GM13976 (cell line): Measurements from ENCODE around the gene GJA10.

Experiments
- DNase-seq: peaks from one replicate; pipeline ENCODE4 v3.0.0; 2012; ENCODE audit warnings: low spot score
- CTCF ChIP-seq: IDR thresholded peaks from 2 replicates; pipeline ENCODE4 v1.5.1; 2012; ENCODE audit warnings: borderline replicate concordance, mild to moderate bottlenecking; ENCODE audit not compliant: insufficient read depth; ENCODE audit errors: extremely low read depth, missing control alignments, control extremely low read depth
- in situ Hi-C: fragments of 300-500 bp; cut with MboI; formaldehyde crosslinking; loops from one replicate; pipeline ENCODE4 v1.12.0; 2022; ENCODE audit warnings: low sequenced_read_pairs, mixed read lengths, inconsistent platforms; ENCODE audit not compliant: unreplicated experiment

GJA10 gene

GRCh38 chr6:89927791-89928550, 33.7 kb downstream of the GJA10 start:
- no peak for DNase-seq
- no peak for TF ChIP-seq CTCF
- in situ Hi-C loops = no loop called here

GRCh38 chr6:89928604-89929003, 34.3 kb downstream of the GJA10 start:
- in situ Hi-C loops = no loop called here
- DNase-seq = no peak
- TF ChIP-seq CTCF = no peak

GRCh38 chr6:89930789-89931188, 36.5 kb downstream of the GJA10 start:
- DNase-seq = no peak
- no peak for TF ChIP-seq CTCF
- in situ Hi-C loops = no loop called here

GRCh38 chr6:89932245-89932802, 38.1 kb downstream of the GJA10 start:
- no peak for DNase-seq
- in situ Hi-C loops = no loop called here
- no peak for TF ChIP-seq CTCF

- in situ Hi-C loops = no loop called here
- no peak for DNase-seq
- TF ChIP-seq CTCF = no peak
These were observed 40.6 kb downstream of the GJA10 start for GRCh38 chr6:89934685-89935366.

- in situ Hi-C loops = no loop called here
- no peak for TF ChIP-seq CTCF
- no peak for DNase-seq
These were observed 41.9 kb downstream of the GJA10 start for GRCh38 chr6:89936177-89936576.
